K562 (cell line): ENCODE measurements around the gene VPREB3. TPM values are rescaled to one million over a fixed set of nuclear protein-coding genes. Genes with fewer than 3 reads are reported as not detected.
A peak's percentile ranks its signal among the peaks of the same experiment; 100 is the strongest.

Source experiments
- ARID3B ChIP-seq: fragments of 250-450 bp; sonication (Bioruptor Pico); IDR thresholded peaks from 2 replicates; pipeline ENCODE4 v1.4.0; 2020; ENCODE audit warnings: borderline replicate concordance
- BCOR ChIP-seq: fragments of 450-650 bp; IDR thresholded peaks from 2 replicates; pipeline ENCODE4 v1.6.1; 2016
- BHLHE40 ChIP-seq: IDR thresholded peaks from 2 replicates; pipeline ENCODE4 v1.6.1; 2011; ENCODE audit warnings: low read length, improper control_type of control experiment
- CBX1 ChIP-seq: sonication (generic); IDR thresholded peaks from 2 replicates; pipeline ENCODE4 v1.6.1; 2016; ENCODE audit warnings: antibody characterized with exemption, low read depth, mild to moderate bottlenecking
- CBX3 ChIP-seq, 2 experiments: IDR thresholded peaks; 1 replicate in 1 of 2; 2 replicates in 1 of 2; pipeline ENCODE4 v1.6.1; 2012; ENCODE audit warnings: inconsistent platforms in 2 of 2, low read length in 2 of 2, borderline replicate concordance in 1 of 2, control low read depth in 1 of 2
- E2F1 ChIP-seq: sonication (generic); formaldehyde crosslinking; IDR thresholded peaks from 2 replicates; pipeline ENCODE4 v1.8.1; 2023; ENCODE audit warnings: mild to moderate bottlenecking, missing genetic modification reagents, moderate library complexity
- ELK3 ChIP-seq: fragments of 450-650 bp; formaldehyde crosslinking; IDR thresholded peaks from 2 replicates; pipeline ENCODE4 v1.4.0; 2020; ENCODE audit warnings: mild to moderate bottlenecking
- HDGF ChIP-seq: fragments of 450-650 bp; IDR thresholded peaks from 2 replicates; pipeline ENCODE4 v1.6.1; 2016
- ILK ChIP-seq: fragments of 450-650 bp; IDR thresholded peaks from 2 replicates; pipeline ENCODE4 v1.6.1; 2016; ENCODE audit warnings: missing genetic modification characterization, low read depth, mild to moderate bottlenecking, missing compliant biosample characterization, moderate library complexity, borderline replicate concordance
- LARP7 ChIP-seq: fragments of 450-650 bp; IDR thresholded peaks from 2 replicates; pipeline ENCODE4 v1.6.1; 2016
- MLX ChIP-seq, 2 experiments: fragments of 450-650 bp in 1 of 2; sonication (generic) in 1 of 2; formaldehyde crosslinking; conservative IDR thresholded peaks; 2 replicates each; pipeline versions ENCODE4 v1.4.0 to v1.8.1; 2020 to 2022; ENCODE audit warnings: mild to moderate bottlenecking in 1 of 2, missing genetic modification reagents in 1 of 2
- MYBL2 ChIP-seq, 2 experiments: fragments of 450-650 bp in 1 of 2; sonication (generic) in 1 of 2; formaldehyde crosslinking in 1 of 2; IDR thresholded peaks; 2 replicates each; pipeline versions ENCODE4 v1.6.1 to v1.8.1; 2017 to 2022; ENCODE audit warnings: borderline replicate concordance in 1 of 2, inconsistent platforms in 1 of 2, low read depth in 1 of 2, mild to moderate bottlenecking in 1 of 2, missing genetic modification reagents in 1 of 2, moderate library complexity in 1 of 2
- PCBP1 ChIP-seq: fragments of 200-400 bp; formaldehyde crosslinking; IDR thresholded peaks from 2 replicates; pipeline ENCODE4 v1.6.1; 2018; ENCODE audit warnings: mild to moderate bottlenecking, low read depth, low read length; ENCODE audit not compliant: poor library complexity, severe bottlenecking
- POU5F1 ChIP-seq: fragments of 150-350 bp; IDR thresholded peaks from 2 replicates; pipeline ENCODE4 v1.6.1; 2014; ENCODE audit warnings: borderline replicate concordance, low read length, low read depth, mild to moderate bottlenecking; ENCODE audit not compliant: partially characterized antibody
- RB1 ChIP-seq: fragments of 450-650 bp; IDR thresholded peaks from 2 replicates; pipeline ENCODE4 v1.6.1; 2017; ENCODE audit warnings: low read depth, mild to moderate bottlenecking
- SMARCA5 ChIP-seq: fragments of 450-650 bp; IDR thresholded peaks from 2 replicates; pipeline ENCODE4 v1.6.1; 2016
- ZFP36 ChIP-seq: fragments of 150-350 bp; IDR thresholded peaks from 2 replicates; pipeline ENCODE4 v1.6.1; 2018; ENCODE audit warnings: low read length, low read depth; ENCODE audit not compliant: partially characterized antibody
- ZFP91 ChIP-seq: sonication (generic); formaldehyde crosslinking; IDR thresholded peaks from 2 replicates; pipeline ENCODE4 v1.8.0; 2022; ENCODE audit warnings: mild to moderate bottlenecking, missing genetic modification reagents
- ZNF24 ChIP-seq: fragments of 450-650 bp; IDR thresholded peaks from 2 replicates; pipeline ENCODE4 v1.6.1; 2016
- ZNF316 ChIP-seq: fragments of 450-650 bp; IDR thresholded peaks from 2 replicates; pipeline ENCODE4 v1.6.1; 2016
- ZNF41 ChIP-seq: fragments of 250-450 bp; sonication (Bioruptor Pico); conservative IDR thresholded peaks from 2 replicates; pipeline ENCODE4 v1.4.0; 2020; ENCODE audit warnings: mild to moderate bottlenecking
- ZNF583 ChIP-seq: fragments of 250-450 bp; sonication (Bioruptor Pico); IDR thresholded peaks from 2 replicates; pipeline ENCODE4 v1.4.0; 2020
- ZNF764 ChIP-seq: fragments of 250-450 bp; sonication (Bioruptor Pico); IDR thresholded peaks from 2 replicates; pipeline ENCODE4 v1.4.0; 2020; ENCODE audit warnings: low read depth, mild to moderate bottlenecking, moderate library complexity
- polyA plus RNA-seq, 8 experiments: library from polyadenylated mRNA; depleted of rRNA in 4 of 8; stranded (reverse) in 5 of 8; unstranded in 3 of 8; fragments of >200 nt; fragmentation: Nextera tagmentation in 2 of 8; fragmentation: Illumina TruSeq in 1 of 8; extraction: Ambion mirVana in 2 of 8; extraction: Trizol in 1 of 8; gene quantifications; 2 replicates each; pipeline versions ENCODE4 v1.2.1 to v1.2.3, GENCODE V29; 2011 to 2014; ENCODE audit warnings: inconsistent platforms in 1 of 8, missing spikeins in 1 of 8
- total RNA-seq, 7 experiments: library from RNA; depleted of rRNA in 6 of 7; stranded (reverse); fragments of >200 nt in 6 of 7; fragmentation: Illumina TruSeq in 2 of 7; extraction: Trizol in 2 of 7; gene quantifications; 2 replicates each; pipeline versions ENCODE4 v1.2.1 to v1.2.3, GENCODE V29; 2011 to 2021; ENCODE audit warnings: low replicate concordance in 1 of 7

VPREB3 gene
- total and polyA plus RNA-seq, 9 of the 15 experiments (the other 6 are each of a cell fraction or from before 2014, with no cell fraction given), result 0.14 to 0.71 (median 0.20) TPM; not detected in 6

- no peak for TF ChIP-seq ZFP91 (CRISPR knock-in tag)
- no peak for TF ChIP-seq BCOR
- no peak for TF ChIP-seq MLX (CRISPR knock-in tag; conservative IDR thresholded peaks at IDR 0.05)
- TF ChIP-seq ZNF764 (CRISPR knock-in tag), result no peak
- TF ChIP-seq HDGF, result peak; percentile 65; the same call in 1 of the 2 replicates
- peak; percentile 76 for TF ChIP-seq ZNF583 (CRISPR knock-in tag)
- no peak for TF ChIP-seq SMARCA5
- no peak for TF ChIP-seq LARP7
- no peak for TF ChIP-seq POU5F1
- peak; percentile 73 for TF ChIP-seq RB1
- TF ChIP-seq E2F1 (CRISPR knock-in tag), result no peak
- no peak for TF ChIP-seq ZNF24
- TF ChIP-seq PCBP1, result peak; percentile 90
- TF ChIP-seq ELK3, result no peak
- no peak for TF ChIP-seq CBX3 (IDR thresholded peaks at IDR 0.05; ENCODE audit: borderline replicate concordance in 1 of 2, low read length in 2 of 2)
- TF ChIP-seq ZNF316, result no peak
- no peak for TF ChIP-seq ILK (tag)
- TF ChIP-seq ZNF41 (CRISPR knock-in tag), result peak; percentile 68; the same call in 1 of the 2 replicates
- no peak for TF ChIP-seq MYBL2 (IDR thresholded peaks at IDR 0.05; ENCODE audit: low read depth)
- TF ChIP-seq MYBL2 (CRISPR knock-in tag; IDR thresholded peaks at IDR 0.05; ENCODE audit: borderline replicate concordance), result no peak
- peak; percentile 54; the same call in 1 of the 2 replicates for TF ChIP-seq CBX1
- 0 out of 2 replicates have a peak, but pooled peaks have one; percentile 15 for TF ChIP-seq BHLHE40
- TF ChIP-seq ARID3B (CRISPR knock-in tag), result no peak
- no peak for TF ChIP-seq ZFP36
These were observed 13.7 kb upstream of the VPREB3 start, which contains the start of gene CHCHD10 (continued) for GRCh38 chr22:23767673-23768548.
